Panc1 (cell line): Measurements from ENCODE around the gene ELOVL1.

ENCODE experiments used
- POLR2AphosphoS5 ChIP-seq: IDR thresholded peaks from 2 replicates; pipeline ENCODE4 v1.6.1; 2012; ENCODE audit warnings: mild to moderate bottlenecking, low read depth, low read length, moderate library complexity
- SIN3A ChIP-seq: IDR thresholded peaks from 2 replicates; pipeline ENCODE4 v1.6.1; 2012; ENCODE audit warnings: low read depth, mild to moderate bottlenecking, low read length, moderate library complexity, borderline replicate concordance; ENCODE audit not compliant: insufficient read depth
- TCF7L2 ChIP-seq: IDR thresholded peaks from 2 replicates; pipeline ENCODE4 v1.6.1; 2011; ENCODE audit warnings: mild to moderate bottlenecking, low read depth, low read length, inconsistent platforms
- TF ChIP-seq, protein P1 (sequence below): fragments of 450-650 bp; IDR thresholded peaks from 2 replicates; pipeline ENCODE4 v1.5.1; 2017; ENCODE audit warnings: mild to moderate bottlenecking
- TF ChIP-seq, protein P2 (sequence below), 2 experiments: IDR thresholded peaks; 2 replicates each; pipeline ENCODE4 v1.6.1; 2011 to 2012; ENCODE audit warnings: low read depth in 2 of 2, control low read depth in 1 of 2, low read length in 1 of 2, mild to moderate bottlenecking in 1 of 2, moderate library complexity in 1 of 2; ENCODE audit not compliant: insufficient read depth in 1 of 2

DNA sequence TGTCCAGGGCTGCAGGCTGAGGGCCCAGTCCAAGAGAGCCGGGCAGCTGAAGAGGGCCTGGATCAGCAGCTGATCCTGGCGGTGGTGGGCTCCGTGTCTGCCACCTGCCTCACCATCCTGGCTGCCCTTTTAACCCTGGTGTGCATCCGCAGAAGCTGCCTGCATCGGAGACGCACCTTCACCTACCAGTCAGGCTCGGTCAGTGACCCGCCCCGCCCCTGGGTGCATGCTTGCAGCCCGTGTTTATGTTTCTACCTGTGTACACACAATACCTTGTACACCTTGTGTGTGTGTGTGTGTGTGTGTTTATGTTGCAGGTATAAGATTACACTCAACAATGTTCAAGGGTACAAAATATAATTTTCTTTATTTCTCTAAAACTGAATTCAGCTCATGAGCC, 54.0 kb downstream of the ELOVL1 start:
- TF ChIP-seq, protein P1, sequence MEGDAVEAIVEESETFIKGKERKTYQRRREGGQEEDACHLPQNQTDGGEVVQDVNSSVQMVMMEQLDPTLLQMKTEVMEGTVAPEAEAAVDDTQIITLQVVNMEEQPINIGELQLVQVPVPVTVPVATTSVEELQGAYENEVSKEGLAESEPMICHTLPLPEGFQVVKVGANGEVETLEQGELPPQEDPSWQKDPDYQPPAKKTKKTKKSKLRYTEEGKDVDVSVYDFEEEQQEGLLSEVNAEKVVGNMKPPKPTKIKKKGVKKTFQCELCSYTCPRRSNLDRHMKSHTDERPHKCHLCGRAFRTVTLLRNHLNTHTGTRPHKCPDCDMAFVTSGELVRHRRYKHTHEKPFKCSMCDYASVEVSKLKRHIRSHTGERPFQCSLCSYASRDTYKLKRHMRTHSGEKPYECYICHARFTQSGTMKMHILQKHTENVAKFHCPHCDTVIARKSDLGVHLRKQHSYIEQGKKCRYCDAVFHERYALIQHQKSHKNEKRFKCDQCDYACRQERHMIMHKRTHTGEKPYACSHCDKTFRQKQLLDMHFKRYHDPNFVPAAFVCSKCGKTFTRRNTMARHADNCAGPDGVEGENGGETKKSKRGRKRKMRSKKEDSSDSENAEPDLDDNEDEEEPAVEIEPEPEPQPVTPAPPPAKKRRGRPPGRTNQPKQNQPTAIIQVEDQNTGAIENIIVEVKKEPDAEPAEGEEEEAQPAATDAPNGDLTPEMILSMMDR, result no peak
- TF ChIP-seq TCF7L2 (no peak), SIN3A (no peak), POLR2AphosphoS5 (no peak)
- TF ChIP-seq, protein P2, sequence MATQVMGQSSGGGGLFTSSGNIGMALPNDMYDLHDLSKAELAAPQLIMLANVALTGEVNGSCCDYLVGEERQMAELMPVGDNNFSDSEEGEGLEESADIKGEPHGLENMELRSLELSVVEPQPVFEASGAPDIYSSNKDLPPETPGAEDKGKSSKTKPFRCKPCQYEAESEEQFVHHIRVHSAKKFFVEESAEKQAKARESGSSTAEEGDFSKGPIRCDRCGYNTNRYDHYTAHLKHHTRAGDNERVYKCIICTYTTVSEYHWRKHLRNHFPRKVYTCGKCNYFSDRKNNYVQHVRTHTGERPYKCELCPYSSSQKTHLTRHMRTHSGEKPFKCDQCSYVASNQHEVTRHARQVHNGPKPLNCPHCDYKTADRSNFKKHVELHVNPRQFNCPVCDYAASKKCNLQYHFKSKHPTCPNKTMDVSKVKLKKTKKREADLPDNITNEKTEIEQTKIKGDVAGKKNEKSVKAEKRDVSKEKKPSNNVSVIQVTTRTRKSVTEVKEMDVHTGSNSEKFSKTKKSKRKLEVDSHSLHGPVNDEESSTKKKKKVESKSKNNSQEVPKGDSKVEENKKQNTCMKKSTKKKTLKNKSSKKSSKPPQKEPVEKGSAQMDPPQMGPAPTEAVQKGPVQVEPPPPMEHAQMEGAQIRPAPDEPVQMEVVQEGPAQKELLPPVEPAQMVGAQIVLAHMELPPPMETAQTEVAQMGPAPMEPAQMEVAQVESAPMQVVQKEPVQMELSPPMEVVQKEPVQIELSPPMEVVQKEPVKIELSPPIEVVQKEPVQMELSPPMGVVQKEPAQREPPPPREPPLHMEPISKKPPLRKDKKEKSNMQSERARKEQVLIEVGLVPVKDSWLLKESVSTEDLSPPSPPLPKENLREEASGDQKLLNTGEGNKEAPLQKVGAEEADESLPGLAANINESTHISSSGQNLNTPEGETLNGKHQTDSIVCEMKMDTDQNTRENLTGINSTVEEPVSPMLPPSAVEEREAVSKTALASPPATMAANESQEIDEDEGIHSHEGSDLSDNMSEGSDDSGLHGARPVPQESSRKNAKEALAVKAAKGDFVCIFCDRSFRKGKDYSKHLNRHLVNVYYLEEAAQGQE (IDR thresholded peaks at IDR 0.05; ENCODE audit: insufficient read depth in 1 of 2, low read depth in 2 of 2, low read length in 1 of 2), result no peak
